Effector CD4-positive, alpha-beta T cell (primary cell): ENCODE measurements around the gene ABL1.

ENCODE experiments used
- DNase-seq: peaks from one replicate; pipeline ENCODE4 v3.0.0-alpha.2; 2020

Gene ABL1

GRCh38 chr9:130872912-130873503, 38.0 kb downstream of the ABL1 start:
- DNase-seq, result no peak

- DNase-seq, result no peak
Measured at GRCh38 chr9:130873966-130874365, 38.9 kb downstream of the ABL1 start.

- DNase-seq, result no peak
Measured at GRCh38 chr9:130874783-130875182, 39.7 kb downstream of the ABL1 start.

- DNase-seq, result no peak
Measured at GRCh38 chr9:130877300-130877699, 42.2 kb downstream of the ABL1 start.

DNA sequence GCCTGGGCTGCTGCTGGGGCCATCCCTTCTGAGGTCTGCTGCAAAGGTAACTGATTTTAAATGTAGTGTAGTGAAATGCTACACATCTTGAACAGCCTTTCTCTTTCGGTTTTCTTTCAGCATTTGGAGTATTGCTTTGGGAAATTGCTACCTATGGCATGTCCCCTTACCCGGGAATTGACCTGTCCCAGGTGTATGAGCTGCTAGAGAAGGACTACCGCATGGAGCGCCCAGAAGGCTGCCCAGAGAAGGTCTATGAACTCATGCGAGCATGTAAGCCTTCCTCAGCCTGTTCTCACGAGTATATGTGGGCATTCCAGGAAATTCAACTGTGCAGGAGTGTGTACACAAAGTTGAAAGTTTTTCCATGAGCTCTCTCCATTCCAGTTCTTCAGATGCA, 43.2 kb downstream of the ABL1 start:
- DNase-seq, result no peak

GRCh38 chr9:130879863-130880411, 44.9 kb downstream of the ABL1 start:
- no peak for DNase-seq

- no peak for DNase-seq
Measured at GRCh38 chr9:130880599-130881220, 45.7 kb downstream of the ABL1 start.

DNA sequence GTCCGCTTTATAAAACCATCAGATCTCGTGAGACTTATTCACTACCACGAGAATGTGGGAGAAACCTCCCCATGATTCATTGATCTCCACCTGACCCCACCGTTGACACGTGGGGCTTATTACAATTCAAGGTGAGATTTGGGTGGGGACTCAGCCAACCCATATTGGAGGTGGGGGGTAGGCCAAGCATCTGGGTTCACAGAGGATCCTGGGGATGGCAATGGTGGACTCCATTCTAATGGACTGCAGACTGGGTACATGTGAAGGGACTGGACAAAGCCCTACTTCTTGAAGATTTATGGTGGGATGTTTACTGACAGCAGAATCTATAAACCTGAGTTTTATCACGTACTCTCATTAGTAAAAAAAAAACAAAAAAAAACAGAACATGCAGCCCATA, 46.5 kb downstream of the ABL1 start:
- DNase-seq, result no peak

- DNase-seq, result no peak
Measured at GRCh38 chr9:130882696-130883225, 47.7 kb downstream of the ABL1 start.

DNA sequence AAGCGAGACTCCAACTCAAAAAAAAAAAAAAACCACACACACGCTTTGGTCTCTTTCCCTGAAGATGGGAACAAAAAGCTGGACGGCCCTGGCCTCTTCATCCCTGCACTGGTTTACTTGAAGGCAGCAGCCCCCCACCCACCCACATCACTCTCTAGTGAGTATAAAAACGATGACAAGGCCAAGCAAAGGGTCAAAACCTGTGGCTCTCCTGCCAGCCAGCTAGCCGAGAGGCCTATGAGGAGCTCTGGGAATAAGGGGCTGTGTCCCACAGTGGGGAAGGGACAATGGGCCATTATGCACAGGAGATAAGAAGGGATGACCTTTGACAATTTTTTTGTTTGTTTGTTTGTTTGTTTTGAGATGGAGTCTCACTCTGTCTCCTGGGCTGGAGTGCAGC, 48.4 kb downstream of the ABL1 start:
- DNase-seq, result no peak

GRCh38 chr9:130884111-130884531, 49.1 kb downstream of the ABL1 start:
- no peak for DNase-seq

GRCh38 chr9:130884542-130885483, 49.8 kb downstream of the ABL1 start:
- DNase-seq, result no peak

DNA sequence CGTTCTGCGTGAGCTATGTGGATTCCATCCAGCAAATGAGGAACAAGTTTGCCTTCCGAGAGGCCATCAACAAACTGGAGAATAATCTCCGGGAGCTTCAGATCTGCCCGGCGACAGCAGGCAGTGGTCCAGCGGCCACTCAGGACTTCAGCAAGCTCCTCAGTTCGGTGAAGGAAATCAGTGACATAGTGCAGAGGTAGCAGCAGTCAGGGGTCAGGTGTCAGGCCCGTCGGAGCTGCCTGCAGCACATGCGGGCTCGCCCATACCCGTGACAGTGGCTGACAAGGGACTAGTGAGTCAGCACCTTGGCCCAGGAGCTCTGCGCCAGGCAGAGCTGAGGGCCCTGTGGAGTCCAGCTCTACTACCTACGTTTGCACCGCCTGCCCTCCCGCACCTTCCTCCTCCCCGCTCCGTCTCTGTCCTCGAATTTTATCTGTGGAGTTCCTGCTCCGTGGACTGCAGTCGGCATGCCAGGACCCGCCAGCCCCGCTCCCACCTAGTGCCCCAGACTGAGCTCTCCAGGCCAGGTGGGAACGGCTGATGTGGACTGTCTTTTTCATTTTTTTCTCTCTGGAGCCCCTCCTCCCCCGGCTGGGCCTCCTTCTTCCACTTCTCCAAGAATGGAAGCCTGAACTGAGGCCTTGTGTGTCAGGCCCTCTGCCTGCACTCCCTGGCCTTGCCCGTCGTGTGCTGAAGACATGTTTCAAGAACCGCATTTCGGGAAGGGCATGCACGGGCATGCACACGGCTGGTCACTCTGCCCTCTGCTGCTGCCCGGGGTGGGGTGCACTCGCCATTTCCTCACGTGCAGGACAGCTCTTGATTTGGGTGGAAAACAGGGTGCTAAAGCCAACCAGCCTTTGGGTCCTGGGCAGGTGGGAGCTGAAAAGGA, 50.7 kb downstream of the ABL1 start:
- DNase-seq, result no peak

- DNase-seq, result no peak
Measured at GRCh38 chr9:130886981-130887380, 51.9 kb downstream of the ABL1 start.

- no peak for DNase-seq
Measured at GRCh38 chr9:130887494-130888144, 52.6 kb downstream of the ABL1 start.

GRCh38 chr9:130888146-130888885, 53.3 kb downstream of the ABL1 start:
- DNase-seq, result no peak

- DNase-seq, result no peak
Measured at GRCh38 chr9:130890124-130890523, 55.1 kb downstream of the ABL1 start.

- no peak for DNase-seq
Measured at GRCh38 chr9:130890870-130891687, 56.0 kb downstream of the ABL1 start.

DNA sequence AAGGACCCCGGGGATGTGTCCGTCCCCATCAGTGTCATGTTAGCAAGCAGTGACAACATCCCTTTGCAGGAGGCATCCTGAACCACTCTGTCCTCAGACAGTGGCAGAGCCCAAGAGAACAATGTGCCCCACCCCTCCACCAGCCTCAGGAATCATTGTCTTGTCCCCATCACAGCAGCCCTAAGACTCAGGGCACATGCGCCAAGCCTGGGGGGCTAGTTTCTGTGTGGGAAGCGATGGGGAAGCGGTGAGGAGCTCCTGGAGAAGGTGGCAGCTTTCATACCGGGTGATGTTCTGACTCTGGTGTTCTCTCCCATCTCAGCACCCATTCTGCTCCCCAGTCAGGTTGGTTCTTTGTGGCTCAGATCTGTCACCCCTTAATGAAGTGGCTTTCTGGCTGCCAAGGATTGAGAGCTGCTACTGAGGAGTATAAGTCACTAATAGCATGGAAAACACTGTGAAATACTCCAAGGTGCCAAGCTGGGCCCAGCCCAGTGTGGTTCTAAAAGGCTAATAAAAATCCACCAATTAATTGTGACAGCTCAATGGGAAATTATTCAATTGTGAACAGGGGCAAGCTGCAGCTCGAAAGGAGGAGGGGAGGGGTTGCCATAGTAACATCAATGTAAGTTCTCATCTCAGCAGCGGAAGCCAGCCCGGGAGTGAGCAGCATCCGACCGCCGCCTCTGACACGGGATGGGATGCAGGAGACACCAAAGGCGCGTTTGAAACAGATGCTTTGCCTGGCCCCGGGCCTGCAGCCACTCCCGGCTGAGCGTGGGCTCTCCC, 56.8 kb downstream of the ABL1 start:
- DNase-seq, result no peak
